Raji (cell line): ENCODE data around the gene POGK.

Experiments used
- POLR2A ChIP-seq: IDR thresholded peaks from 2 replicates; pipeline ENCODE4 v1.6.1; 2011; ENCODE audit warnings: low read depth, low read length, control low read depth; ENCODE audit not compliant: insufficient read depth

The POGK gene

DNA sequence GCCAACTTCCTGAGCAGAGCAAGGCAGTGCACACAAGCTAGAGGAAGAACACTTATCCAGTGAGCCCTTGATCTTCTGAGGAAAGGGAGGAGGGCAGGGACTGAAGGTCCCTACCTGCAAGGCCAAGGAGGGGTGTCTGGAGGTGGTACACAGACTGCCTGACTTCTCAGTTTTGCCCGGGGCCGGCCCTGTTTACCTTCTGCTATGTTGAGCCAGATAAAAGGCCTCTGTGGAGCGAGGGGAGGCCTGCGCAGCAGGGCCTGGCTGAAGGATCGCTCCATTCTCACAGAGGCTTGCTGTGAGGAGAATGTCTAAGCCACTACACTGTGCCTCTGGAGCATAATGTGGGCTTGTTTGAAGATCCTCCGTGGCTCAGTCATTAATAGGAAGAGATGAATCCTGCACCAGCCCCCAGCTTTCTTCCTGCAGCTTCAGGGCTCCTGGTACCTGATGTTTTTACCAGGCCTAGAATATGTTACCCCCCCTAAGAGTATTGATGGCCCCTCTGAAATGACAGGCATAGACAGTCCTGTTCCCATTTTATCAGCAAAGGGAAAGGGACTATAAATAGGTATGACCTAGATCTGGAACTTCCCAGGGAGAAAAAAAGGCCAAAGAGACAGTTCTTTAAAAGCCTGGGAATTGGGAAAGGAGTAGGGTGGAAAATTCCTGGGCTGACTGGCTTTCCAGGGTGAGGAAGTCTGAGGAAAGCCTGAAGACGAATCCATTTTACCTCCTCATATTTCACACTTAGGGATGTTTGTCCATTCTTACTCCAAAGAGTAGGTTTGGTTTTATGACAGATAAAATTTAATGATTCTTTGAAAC lies 4.7 kb downstream of the POGK start:
- no peak for TF ChIP-seq POLR2A

- no peak for TF ChIP-seq POLR2A
Observed at GRCh38 chr1:166844791-166845190, 5.5 kb downstream of the POGK start.

- no peak for TF ChIP-seq POLR2A
Observed at GRCh38 chr1:166848193-166848592, 8.9 kb downstream of the POGK start.

GRCh38 chr1:166849135-166849534 lies 9.9 kb downstream of the POGK start:
- no peak for TF ChIP-seq POLR2A

DNA sequence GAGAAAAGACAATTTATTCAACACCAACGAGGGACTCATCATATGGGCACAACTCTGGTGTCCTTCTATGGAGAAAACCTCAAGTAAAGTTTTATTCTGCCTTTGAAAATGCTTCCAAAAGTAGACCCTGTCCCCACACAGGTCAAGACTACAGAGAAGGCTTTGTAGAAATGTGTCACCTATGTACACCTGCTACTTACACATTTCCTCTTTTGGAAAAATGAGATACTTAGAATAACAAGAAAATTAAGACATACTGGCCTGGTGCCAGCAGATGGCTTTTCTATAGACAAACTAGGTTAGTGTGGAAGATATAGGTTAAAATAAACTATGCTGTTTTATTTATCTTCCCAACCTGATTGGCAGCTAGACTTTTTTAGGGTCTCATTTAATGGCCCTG lies 13.6 kb downstream of the POGK start:
- TF ChIP-seq POLR2A, result no peak

DNA sequence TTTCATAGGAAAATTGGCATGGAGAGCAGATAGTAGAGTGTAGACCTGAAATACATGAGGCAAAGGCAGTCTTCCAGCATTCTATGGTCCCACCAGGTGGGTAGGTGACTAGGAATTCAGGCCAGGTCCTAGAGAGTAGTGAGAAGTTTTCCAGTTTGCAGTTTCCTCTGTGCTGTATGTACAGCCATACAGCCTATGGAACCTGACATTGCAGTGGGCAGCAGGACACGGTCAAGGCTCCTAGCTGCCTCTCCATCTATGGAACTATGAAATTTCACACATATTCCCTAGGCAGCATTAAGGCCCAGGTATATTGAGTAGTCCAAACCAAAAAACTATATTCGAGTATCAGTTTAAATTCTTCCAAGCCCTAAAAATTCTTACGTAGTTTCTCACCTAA lies 16.3 kb downstream of the POGK start:
- no peak for TF ChIP-seq POLR2A

DNA sequence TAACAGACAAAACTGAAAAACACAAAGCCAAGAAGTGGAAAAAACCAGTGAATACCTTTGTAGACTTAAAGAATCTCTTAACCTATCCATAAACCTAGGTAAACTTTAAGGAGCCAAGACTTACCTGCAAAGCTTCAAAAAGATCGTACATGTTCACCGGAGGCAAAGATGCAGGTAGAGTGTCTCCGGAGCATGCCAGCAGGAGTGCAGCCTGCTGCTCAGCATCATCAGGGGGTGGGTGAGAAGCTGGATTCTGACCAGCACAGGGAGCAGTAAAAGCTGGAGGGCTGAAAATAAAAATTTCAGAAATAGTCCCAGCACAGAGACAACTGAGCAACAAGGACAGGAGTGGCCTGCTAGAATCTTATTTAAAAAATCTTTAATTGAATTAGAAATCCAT lies 18.7 kb downstream of the POGK start:
- no peak for TF ChIP-seq POLR2A

DNA sequence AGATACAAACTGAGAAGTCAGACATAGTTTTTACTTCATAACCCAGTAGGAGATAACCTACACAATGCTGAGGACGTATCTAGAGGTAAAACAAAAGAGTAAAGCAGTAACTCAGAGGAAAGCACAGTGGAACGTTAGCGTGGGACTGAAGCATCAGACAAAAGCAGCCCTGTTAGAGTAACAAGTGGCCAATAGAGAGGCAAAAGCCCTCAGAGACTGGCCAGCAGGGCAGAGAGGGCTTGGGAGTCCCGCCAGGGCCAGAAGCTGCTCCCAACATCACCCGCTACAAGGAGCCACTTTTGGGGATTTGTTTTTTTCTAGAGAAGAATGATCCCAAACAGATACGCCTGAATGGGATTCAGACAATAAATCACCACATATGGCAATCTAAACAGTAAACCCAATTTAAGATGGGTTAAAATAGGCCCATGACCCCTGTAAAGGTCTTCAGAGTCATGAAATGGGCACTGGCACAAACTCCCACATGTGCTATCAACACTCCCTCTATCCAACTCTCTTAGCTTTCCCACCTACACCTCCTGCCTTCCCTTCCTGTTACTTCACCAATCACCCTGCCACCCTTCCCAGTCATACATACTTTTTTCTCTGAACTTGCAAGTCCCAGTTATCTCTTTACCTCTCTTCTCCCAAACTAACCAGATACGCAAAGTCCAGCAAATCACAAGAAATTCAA lies 19.6 kb downstream of the POGK start:
- no peak for TF ChIP-seq POLR2A

DNA sequence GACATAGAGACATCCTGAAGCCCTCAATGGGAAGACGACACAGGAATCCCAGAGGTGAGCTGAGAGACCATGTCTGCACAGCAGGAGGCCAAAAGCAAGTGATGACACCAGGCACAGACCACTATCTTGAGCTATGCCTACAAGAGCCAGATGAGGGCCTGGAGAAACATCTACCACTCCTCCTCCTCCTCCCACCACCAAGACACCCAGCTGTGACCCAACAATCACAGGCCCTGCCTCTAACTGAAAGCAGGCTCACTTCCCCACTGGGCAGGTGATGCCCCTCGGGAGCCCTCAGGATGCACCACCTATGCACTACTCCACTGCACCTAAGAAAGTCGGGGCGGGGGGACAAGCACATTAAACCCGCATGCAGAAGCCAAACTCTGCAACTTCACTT lies 20.3 kb downstream of the POGK start:
- TF ChIP-seq POLR2A, result no peak

- no peak for TF ChIP-seq POLR2A
Observed at GRCh38 chr1:166865926-166866325, 26.7 kb downstream of the POGK start.

DNA sequence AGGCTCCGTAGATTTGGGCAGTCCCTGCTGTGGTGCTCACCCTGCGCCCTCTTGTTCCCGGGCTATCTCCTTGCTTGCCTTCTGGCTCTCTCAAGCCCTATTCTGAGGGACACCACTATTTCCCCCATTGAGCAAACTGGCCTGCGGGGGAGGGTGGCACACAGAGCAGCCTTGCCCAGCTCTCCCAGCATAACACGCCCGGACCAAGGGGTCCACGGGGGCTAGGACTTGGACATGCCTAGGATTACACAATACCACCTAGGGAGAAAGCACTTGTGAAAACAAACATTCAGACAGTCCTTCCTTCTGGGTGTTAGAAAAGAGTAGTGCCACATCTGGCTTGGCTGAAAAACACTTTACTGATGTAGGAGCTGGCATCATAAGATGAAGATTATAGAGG lies 29.4 kb downstream of the POGK start:
- no peak for TF ChIP-seq POLR2A

DNA sequence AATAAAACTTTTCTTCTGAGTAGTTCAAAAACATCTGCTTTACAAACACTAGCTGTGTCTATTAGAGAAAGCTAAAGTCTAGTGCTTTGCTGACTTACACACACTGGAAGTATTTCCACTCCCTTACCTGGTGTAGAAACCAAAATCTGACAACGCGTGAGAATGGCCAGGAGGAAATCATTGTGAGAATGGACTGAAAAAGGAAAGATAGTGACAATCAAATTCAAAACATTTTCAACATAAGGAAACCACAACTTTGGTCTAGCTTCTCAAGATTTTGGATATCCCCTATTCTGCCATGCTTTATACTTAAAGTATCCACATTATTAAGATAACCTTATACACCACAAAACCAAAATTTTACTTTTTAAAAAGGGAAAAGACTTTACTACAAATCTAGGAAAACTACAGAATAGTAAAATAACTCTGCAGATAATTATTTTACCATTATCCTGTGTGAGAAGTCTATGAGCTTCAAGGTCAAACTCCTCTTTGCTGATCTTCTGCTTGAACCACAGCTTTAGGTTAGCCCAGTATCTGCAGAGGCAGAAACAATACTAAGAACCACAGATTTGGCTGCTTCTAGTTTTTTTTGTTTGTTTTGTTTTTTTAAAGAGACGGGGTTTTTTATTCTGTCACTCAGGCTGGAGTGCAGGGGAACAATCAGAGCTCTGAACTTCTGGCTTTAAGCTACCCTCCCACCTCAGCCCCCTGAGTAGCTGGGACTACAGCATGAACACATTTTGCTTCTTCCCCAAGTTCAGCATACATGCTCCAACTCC lies 30.2 kb downstream of the POGK start:
- TF ChIP-seq POLR2A, result no peak

DNA sequence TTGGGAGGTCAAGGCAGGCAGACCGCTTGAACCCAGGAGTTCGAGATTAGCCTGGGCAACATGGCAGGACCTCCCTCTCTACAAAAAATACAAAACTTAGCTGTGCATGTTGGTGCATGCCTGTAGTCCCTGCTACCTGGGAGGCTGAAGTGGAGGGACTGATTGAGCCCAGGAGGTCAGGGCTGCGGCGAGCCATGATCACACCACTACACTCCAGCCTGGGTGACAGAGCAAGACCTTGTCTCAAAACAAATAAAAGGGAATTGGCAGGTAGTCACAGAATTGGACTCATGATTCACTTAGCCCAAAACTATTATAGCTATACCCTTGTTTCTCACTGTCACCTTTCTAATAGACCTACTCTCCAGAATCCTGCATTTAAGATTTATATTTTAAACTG lies 31.3 kb downstream of the POGK start:
- no peak for TF ChIP-seq POLR2A

- no peak for TF ChIP-seq POLR2A
Observed at GRCh38 chr1:166874464-166874863, 35.2 kb downstream of the POGK start.

DNA sequence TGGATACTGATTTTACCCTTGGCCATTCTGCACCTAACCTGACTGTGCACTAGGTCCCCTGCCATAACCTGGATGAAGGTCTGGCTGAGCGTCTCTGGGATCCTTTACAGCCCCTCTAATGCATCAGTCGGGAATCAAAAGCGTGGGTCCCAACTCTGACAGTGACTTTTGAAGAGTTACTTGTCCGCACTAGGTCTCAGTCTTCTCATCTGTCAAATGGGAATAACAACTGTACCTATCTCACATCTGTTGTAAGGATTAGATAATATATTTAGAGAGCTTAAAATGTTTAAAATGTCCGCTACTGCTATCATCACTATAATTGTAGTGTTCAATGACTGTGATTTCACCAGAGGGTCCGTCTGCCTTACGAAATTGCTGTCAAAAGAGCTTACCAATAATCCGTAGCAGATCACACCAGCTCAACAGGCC lies 36.0 kb downstream of the POGK start:
- TF ChIP-seq POLR2A, result no peak
